Ovary (tissue), 10 donors: ENCODE results near the gene AGPS. TPM values are rescaled to one million over a fixed set of nuclear protein-coding genes. Genes with fewer than 3 reads are reported as not detected.

Source experiments
- DNase-seq, 5 donors: peaks; one replicate each; pipeline ENCODE4 v3.0.0-alpha.2; 2019 to 2020
- H3K27ac ChIP-seq, 2 donors: fragments of 200-600 bp; one replicate each; pipeline versions ENCODE4 v1.5.1 to v1.8.0; 2019 to 2022
- H3K27me3 ChIP-seq: fragments of 200-600 bp; one replicate; pipeline ENCODE4 v1.8.0; 2022
- H3K36me3 ChIP-seq: fragments of 200-600 bp; sonication (generic); one replicate; pipeline ENCODE4 v1.5.1; 2019
- H3K4me1 ChIP-seq: one replicate; pipeline ENCODE4 v1.8.1; 2013; ENCODE audit warnings: mild to moderate bottlenecking, moderate library complexity; ENCODE audit not compliant: insufficient read depth
- H3K4me3 ChIP-seq: fragments of 200-600 bp; sonication (generic); one replicate; pipeline ENCODE4 v1.5.1; 2017
- H3K9me3 ChIP-seq, 2 donors: fragments of 200-600 bp in 1 of 2; sonication (generic) in 1 of 2; one replicate each; pipeline versions ENCODE4 v1.5.1 to v1.8.1; 2013 to 2019; ENCODE audit warnings: mild to moderate bottlenecking in 1 of 2, moderate library complexity in 1 of 2
- CTCF ChIP-seq, 3 donors: fragments of 450-650 bp in 2 of 3; fragments of 200-600 bp in 1 of 3; IDR thresholded peaks; one replicate each; pipeline versions ENCODE4 v1.5.1 to v1.8.0; 2016 to 2022; ENCODE audit warnings: antibody characterized with exemption in 3 of 3, mild to moderate bottlenecking in 1 of 3
- EP300 ChIP-seq: sonication (generic); formaldehyde crosslinking; IDR thresholded peaks from one replicate; pipeline ENCODE4 v1.6.1; 2017; ENCODE audit warnings: antibody characterized with exemption
- POLR2A ChIP-seq: fragments of 450-650 bp; IDR thresholded peaks from one replicate; pipeline ENCODE4 v1.6.1; 2017; ENCODE audit warnings: antibody characterized with exemption, mild to moderate bottlenecking, moderate library complexity
- WGBS, 3 donors: extraction: QIAGEN DNeasy Blood & Tissue Kit in 1 of 3; methylation state at CpG; one replicate each; pipeline versions ENCODE4 v1.1.5 to v1.1.7; 2013 to 2017; 5-methylcytosine and 5-hydroxymethylcytosine counted together
- intact Hi-C, 4 donors: fragments of 100-400 bp; cut with DNase I; formaldehyde crosslinking; loops; one replicate each; pipeline versions ENCODE4 v1.11.0 to v1.15.1; 2022 to 2023
- long read RNA-seq, 3 donors: library from polyadenylated mRNA in 2 of 3; unstranded in 2 of 3; transcript quantifications; one replicate each; pipeline ENCODE4 v2.0.0 and lab custom pipeline, GENCODE V29; 2021 to 2026
- polyA plus RNA-seq, 2 donors: library from polyadenylated mRNA; stranded (reverse); fragments of 200-250 nt in 1 of 2; fragments of 350-450 nt in 1 of 2; fragmentation: Illumina TruSeq in 1 of 2; extraction: RNeasy Lipid Tissue Mini Kit (QIAGEN cat#74804) in 1 of 2; gene quantifications; one replicate each; pipeline ENCODE4 v1.2.3, GENCODE V29; 2013 to 2014
- total RNA-seq, 7 donors: library from RNA; depleted of rRNA in 2 of 7; stranded (reverse); fragments of >200 nt in 2 of 7; fragmentation: NEBNext Ultra II Directional in 3 of 7; extraction: Animal tissue kit (Norgen Biotek cat#: 25700) in 3 of 7; gene quantifications; one replicate each; pipeline versions ENCODE4 v1.1.0 to v1.2.4, GENCODE V29; 2016 to 2023
- donor health status: DM: no; HTN: no; CAD: no; lungs with moderate emphysema.
- donor health status: DM: no; HTN: no; CAD: no.
- donor health status: Bipolar disorder and iron deficiency.
- donor health status: DM: yes; HTN: yes; CAD: no.
- donor health status: DM: no; HTN: no; CAD: no.
- donor health status: DM: yes; HTN: yes; CAD: no.

The AGPS gene
- total RNA-seq (10 to 100 TPM; 19.1 to 31.5 (median 21.3) TPM), polyA plus RNA-seq (10 to 100 TPM in 1 of 2 donors, 1 to 10 TPM in 1; 5.4 to 21.5 TPM)
- long read RNA-seq, donor 1, partial matches to known transcripts = 3 of 7 reads
- long read RNA-seq, donor 1, other reads (novel, unspliced or antisense) = 4 of 7 reads
- long read RNA-seq, donor 2, full-length matches to known transcripts = 6 of 6 reads
- long read RNA-seq, donor 2, partial matches to known transcripts = 0 of 6 reads
- long read RNA-seq, donor 2, other reads (novel, unspliced or antisense) = 0 of 6 reads
- long read RNA-seq, donor 3, full-length matches to known transcripts = 37 of 46 reads
- long read RNA-seq, donor 3, partial matches to known transcripts = 4 of 46 reads
- long read RNA-seq, donor 3, other reads (novel, unspliced or antisense) = 5 of 46 reads

GRCh38 chr2:177392373-177393202 lies at the start of gene AGPS:
Gene AGPS (plus strand): TSS chr2:177392773. CDS start chr2:177392790, 17 bp downstream.
- no peaks in the 10 kb centered on the region for H3K36me3 ChIP-seq
- 0 to 1% (median 1%) methylated on average over 43 to 83 of the region's 83 CpGs for WGBS, 3 donors
- H3K4me3 ChIP-seq = peak within 1 kb of the TSS; percentile 96
- H3K27me3 ChIP-seq = no peaks in the 10 kb centered on the region
- peak within 1 kb of the TSS; percentile 33 to 63 for H3K27ac ChIP-seq
- peak; percentile 12 for TF ChIP-seq POLR2A
- peak in 2 of 3 donors; percentile 14 to 53 for TF ChIP-seq CTCF (IDR thresholded peaks at IDR 0.05)
- no peak for TF ChIP-seq EP300
- intact Hi-C loops = no loop called here
- peaks cover 2% of the 10 kb centered on the region for H3K4me1 ChIP-seq
- DNase-seq = peak; percentile 63 to 85 (median 71)
- no peaks in the 10 kb centered on the region for H3K9me3 ChIP-seq

- no peak for TF ChIP-seq CTCF (IDR thresholded peaks at IDR 0.05)
- TF ChIP-seq EP300 = no peak
- no peak for TF ChIP-seq POLR2A
- 86 to 97% (median 88%) methylated on average over 8 of the region's 8 CpGs for WGBS, 3 donors
- intact Hi-C loops = no loop called here
Observed at GRCh38 chr2:177343773-177344172, 48.8 kb upstream of the AGPS start.

GRCh38 chr2:177344316-177344715 lies 48.3 kb upstream of the AGPS start:
- H3K4me3 ChIP-seq = no peak overlapping the region
- no peak for DNase-seq
- no peaks in the 10 kb centered on the region for H3K9me3 ChIP-seq
- no peaks in the 10 kb centered on the region for H3K36me3 ChIP-seq
- TF ChIP-seq EP300 (no peak), CTCF (IDR thresholded peaks at IDR 0.05) (no peak), POLR2A (no peak)
- H3K4me1 ChIP-seq = peaks cover 5% of the 10 kb centered on the region
- WGBS, 3 donors = 92 to 100% (median 98%) methylated on average over 1 of the region's 1 CpG
- H3K27ac ChIP-seq = no peak overlapping the region
- intact Hi-C loops = no loop called here
- H3K27me3 ChIP-seq = no peaks in the 10 kb centered on the region

More at GRCh38 chr2:177343773-177344172, 48.8 kb upstream of the AGPS start:
- no peak overlapping the region for H3K27ac ChIP-seq
- no peak overlapping the region for H3K4me3 ChIP-seq
- H3K9me3 ChIP-seq = no peaks in the 10 kb centered on the region
- H3K36me3 ChIP-seq = no peaks in the 10 kb centered on the region
- no peaks in the 10 kb centered on the region for H3K27me3 ChIP-seq
- no peak for DNase-seq
- H3K4me1 ChIP-seq = peaks cover 1% of the 10 kb centered on the region

GRCh38 chr2:177346192-177346591 lies 46.4 kb upstream of the AGPS start:
- intact Hi-C loops = no loop called here
- Histone ChIP-seq H3K9me3 (no peaks in the 10 kb centered on the region), H3K36me3 (no peaks in the 10 kb centered on the region), H3K4me3 (no peak overlapping the region), H3K27ac (no peak overlapping the region), H3K27me3 (no peaks in the 10 kb centered on the region), H3K4me1 (peaks cover 5% of the 10 kb centered on the region)
- WGBS, 3 donors = 88 to 93% (median 93%) methylated on average over 5 of the region's 5 CpGs
- TF ChIP-seq CTCF (IDR thresholded peaks at IDR 0.05) = no peak
- no peak for TF ChIP-seq EP300
- TF ChIP-seq POLR2A = no peak
- no peak for DNase-seq
